HCT116 (cell line): ENCODE results near the gene TBXA2R. TPM values are rescaled to one million over a fixed set of nuclear protein-coding genes. Genes with fewer than 3 reads are reported as not detected.

Source experiments
- ATAC-seq: fragments of 200-7000 bp; cut with Tn5 transposase; 2 replicates; pipeline ENCODE4 v1.9.1; 2020; ENCODE audit warnings: mild to moderate bottlenecking, moderate library complexity
- BruUV-seq: library from RNA; stranded (reverse); fragments of 400-500 nt; replicated peaks from 2 replicates; lab custom pipeline; 2021; lab: Mats Ljungman, UMichigan
- CTCF ChIA-PET: fragments of 300-600 bp; sonication (Branson Sonifier 250); formaldehyde crosslinking; loops from one replicate; lab custom pipeline; 2021; ENCODE audit warnings: antibody characterized with exemption; lab: Charles Lee
- POLR2A ChIA-PET: fragments of 300-600, 350-600 bp; sonication (Branson Sonifier 250); formaldehyde crosslinking; loops from one replicate; lab custom pipeline; 2021; ENCODE audit warnings: antibody characterized with exemption; lab: Charles Lee
- RAD21 ChIA-PET, 2 experiments: fragments of 300-600 bp; sonication (Branson Sonifier 250); formaldehyde crosslinking; loops; one replicate each; lab custom pipeline; 2023; ENCODE audit warnings: low total read pairs in 2 of 2; ENCODE audit not compliant: uncharacterized antibody in 2 of 2, unreplicated experiment in 2 of 2, low non-redundant PET in 1 of 2; lab: Charles Lee
- DNase-seq: peaks from one replicate; pipeline ENCODE4 v3.0.0-alpha.2; 2010; ENCODE audit warnings: low read depth, low spot score
- H2AFZ ChIP-seq: fragments of 200-600 bp; shearing (Covaris generic), sonication (generic); 2 replicates; pipeline ENCODE4 v1.6.1; 2017; ENCODE audit warnings: low read depth, mixed run types, mixed read lengths, antibody characterized with exemption, low read length; ENCODE audit not compliant: poor library complexity, severe bottlenecking
- H3K27ac ChIP-seq: 2 replicates; pipeline ENCODE4 v1.5.1; 2012; ENCODE audit warnings: low read depth, low read length
- H3K27me3 ChIP-seq: fragments of 200-600 bp; sonication (generic); 2 replicates; pipeline ENCODE4 v1.6.1; 2016; ENCODE audit warnings: mixed run types, low read length, mixed read lengths; ENCODE audit not compliant: insufficient read depth
- H3K36me3 ChIP-seq, 2 experiments: fragments of 200-500 bp in 1 of 2; fragments of 200-600 bp in 1 of 2; sonication (Bioruptor generic) in 1 of 2; sonication (generic) in 1 of 2; 2 replicates each; pipeline versions ENCODE4 v1.5.1 to v1.6.1; 2014 to 2016; ENCODE audit warnings: low read length in 2 of 2, inconsistent platforms in 1 of 2, mixed read lengths in 1 of 2, mixed run types in 1 of 2; ENCODE audit not compliant: insufficient read depth in 2 of 2, control insufficient read depth in 1 of 2
- H3K4me1 ChIP-seq, 2 experiments: fragments of 200-600 bp in 1 of 2; sonication (generic) in 1 of 2; 2 replicates each; pipeline versions ENCODE4 v1.5.1 to v1.6.1; 2012 to 2017; ENCODE audit warnings: low read length in 2 of 2, inconsistent platforms in 1 of 2, mild to moderate bottlenecking in 1 of 2, mixed read lengths in 1 of 2, mixed run types in 1 of 2, moderate library complexity in 1 of 2; ENCODE audit not compliant: insufficient read depth in 2 of 2, control insufficient read depth in 1 of 2
- H3K4me2 ChIP-seq: fragments of 200-600 bp; sonication (generic); 2 replicates; pipeline ENCODE4 v1.6.1; 2017; ENCODE audit warnings: mixed run types, low read length, mixed read lengths
- H3K4me3 ChIP-seq, 2 experiments: fragments of 200-600 bp in 1 of 2; sonication (generic) in 1 of 2; replicated peaks in 1 of 2; 2 replicates each; pipeline ENCODE4 v1.5.1; 2011 to 2016; ENCODE audit warnings: low read length in 2 of 2, control low read depth in 1 of 2, low read depth in 1 of 2, mild to moderate bottlenecking in 1 of 2, mixed read lengths in 1 of 2, mixed run types in 1 of 2
- H3K79me2 ChIP-seq: fragments of 200-600 bp; sonication (generic); 2 replicates; pipeline ENCODE4 v1.6.1; 2017; ENCODE audit warnings: mild to moderate bottlenecking, mixed run types, low read length, moderate library complexity, mixed read lengths; ENCODE audit not compliant: insufficient read depth
- H3K9ac ChIP-seq: fragments of 200-600 bp; sonication (generic); 2 replicates; pipeline ENCODE4 v1.6.1; 2016; ENCODE audit warnings: low read length, mixed read lengths
- H3K9me2 ChIP-seq: fragments of 200-600 bp; sonication (generic), shearing (Covaris generic); 2 replicates; pipeline ENCODE4 v1.6.1; 2017; ENCODE audit warnings: mixed run types, mild to moderate bottlenecking, moderate library complexity; ENCODE audit not compliant: insufficient read depth
- H3K9me3 ChIP-seq, 2 experiments: fragments of 200-500 bp in 1 of 2; fragments of 200-600 bp in 1 of 2; sonication (Bioruptor generic) in 1 of 2; sonication (generic) in 1 of 2; 2 replicates each; pipeline ENCODE4 v1.6.1; 2014 to 2017; ENCODE audit warnings: low read length in 2 of 2, mixed read lengths in 2 of 2, inconsistent platforms in 1 of 2, low read depth in 1 of 2, mild to moderate bottlenecking in 1 of 2, mixed run types in 1 of 2, moderate library complexity in 1 of 2; ENCODE audit not compliant: control insufficient read depth in 1 of 2, insufficient read depth in 1 of 2
- H4K20me1 ChIP-seq: fragments of 200-600 bp; sonication (generic), shearing (Covaris generic); 2 replicates; pipeline ENCODE4 v1.6.1; 2017; ENCODE audit warnings: mixed run types, mild to moderate bottlenecking, moderate library complexity; ENCODE audit not compliant: insufficient read depth
- CBX3 ChIP-seq: IDR thresholded peaks from 2 replicates; pipeline ENCODE4 v1.6.1; 2012; ENCODE audit warnings: low read depth
- CEBPB ChIP-seq: IDR thresholded peaks from 2 replicates; pipeline ENCODE4 v1.6.1; 2012; ENCODE audit warnings: low read depth
- EGR1 ChIP-seq: IDR thresholded peaks from 2 replicates; pipeline ENCODE4 v1.6.1; 2012; ENCODE audit warnings: low read depth
- EZH2 ChIP-seq: fragments of 200-600 bp; sonication (generic); IDR thresholded peaks from 2 replicates; pipeline ENCODE4 v1.6.1; 2017; ENCODE audit warnings: antibody characterized with exemption, mixed run types
- JUND ChIP-seq: IDR thresholded peaks from 2 replicates; pipeline ENCODE4 v1.6.1; 2012
- MAX ChIP-seq: IDR thresholded peaks from 2 replicates; pipeline ENCODE4 v1.6.1; 2012
- POLR2A ChIP-seq: IDR thresholded peaks from 2 replicates; pipeline ENCODE4 v1.7.0; 2011; ENCODE audit warnings: borderline replicate concordance; ENCODE audit not compliant: insufficient read depth, insufficient read length; ENCODE audit errors: extremely low read depth
- RAD21 ChIP-seq: IDR thresholded peaks from 2 replicates; pipeline ENCODE4 v1.6.1; 2012; ENCODE audit warnings: low read depth, mild to moderate bottlenecking
- SIN3A ChIP-seq: IDR thresholded peaks from 2 replicates; pipeline ENCODE4 v1.6.1; 2012; ENCODE audit warnings: low read depth
- SP1 ChIP-seq: IDR thresholded peaks from 2 replicates; pipeline ENCODE4 v1.6.1; 2012; ENCODE audit warnings: low read depth
- YY1 ChIP-seq: IDR thresholded peaks from 2 replicates; pipeline ENCODE4 v1.6.1; 2011; ENCODE audit warnings: low read length, low read depth, moderate library complexity, mild to moderate bottlenecking; ENCODE audit not compliant: insufficient replicate concordance; ENCODE audit errors: extremely low read depth
- ZBTB33 ChIP-seq: IDR thresholded peaks from 2 replicates; pipeline ENCODE4 v1.6.1; 2011; ENCODE audit warnings: mild to moderate bottlenecking, low read length, moderate library complexity; ENCODE audit not compliant: insufficient replicate concordance; ENCODE audit errors: extremely low read depth
- intact Hi-C: fragments of 100-400 bp; cut with micrococcal nuclease; formaldehyde crosslinking; loops from 2 replicates; pipeline ENCODE4 v1.10.0; 2022
- total RNA-seq: library from RNA; stranded (reverse); gene quantifications from one replicate; pipeline ENCODE4 v1.2.1, GENCODE V29; 2021; ENCODE audit not compliant: unreplicated experiment

TBXA2R gene
- total RNA-seq, 1 experiment from 2014 or later = 2.3 TPM

- Histone ChIP-seq H2AFZ (no peak overlapping the region), H3K4me2 (no peak overlapping the region), H3K4me3 (no peak overlapping the region), H3K9me2 (no peaks in the 10 kb centered on the region), H3K27ac (no peak overlapping the region), H4K20me1 (no peaks in the 10 kb centered on the region), H3K36me3 (peaks cover 2% of the 10 kb centered on the region in 2 experiments; a peak in 1 of 4 replicates), H3K27me3 (no peaks in the 10 kb centered on the region), H3K9me3 (no peaks in the 10 kb centered on the region), H3K79me2 (no peaks in the 10 kb centered on the region), H3K4me1 (peaks cover 0 to 7% of the 10 kb centered on the region in 2 experiments; a peak in 1 of 4 replicates), H3K9ac (no peak overlapping the region)
- TF ChIP-seq POLR2A (no peak), JUND (no peak), ZBTB33 (no peak), YY1 (no peak), CEBPB (no peak), SP1 (no peak), RAD21 (no peak), MAX (no peak), EZH2 (no peak), SIN3A (no peak), EGR1 (no peak), CBX3 (no peak)
- DNase-seq (no peak), ATAC-seq (no peak)
- CTCF ChIA-PET = no interaction called here
- no TSS peak for BruUV-seq
- RAD21 ChIA-PET = no interaction called here
- intact Hi-C loops = no loop called here
- POLR2A ChIA-PET = no interaction called here
Measured at GRCh38 chr19:3656073-3656746, 49.5 kb upstream of the TBXA2R start.
